A549 (cell line): ENCODE measurements around the gene CELF2.
"Not testable (repeated sequence)": the region's sequence is repeated elsewhere in the genome, so short reads cannot be mapped to it uniquely, and the experiment has no call there.

Source experiments
- CBX8 ChIP-seq: fragments of 200-600 bp; sonication (generic); IDR thresholded peaks from 2 replicates; pipeline ENCODE4 v1.6.1; 2016
- MAFK ChIP-seq: fragments of 450-650 bp; IDR thresholded peaks from 2 replicates; pipeline ENCODE4 v1.6.1; 2014; ENCODE audit not compliant: partially characterized antibody
- MAX ChIP-seq: IDR thresholded peaks from 2 replicates; pipeline ENCODE4 v1.6.1; 2012
- MYC ChIP-seq: IDR thresholded peaks from 2 replicates; pipeline ENCODE4 v1.6.1; 2012; ENCODE audit warnings: mild to moderate bottlenecking, inconsistent platforms, low read length, improper control_type of control experiment, borderline replicate concordance
- NFE2L2 ChIP-seq: fragments of 150-350 bp; conservative IDR thresholded peaks from 2 replicates; pipeline ENCODE4 v1.6.1; 2014; ENCODE audit warnings: low read length
- TF ChIP-seq, protein P1 (sequence below): fragments of >200 bp; sonication (Bioruptor Twin); formaldehyde crosslinking; IDR thresholded peaks from 3 replicates; pipeline ENCODE4 v1.5.1; 2016
- TF ChIP-seq, protein P2 (sequence below): fragments of >200 bp; sonication (Bioruptor Twin); formaldehyde crosslinking; IDR thresholded peaks from 3 replicates; pipeline ENCODE4 v1.6.1; 2016

DNA sequence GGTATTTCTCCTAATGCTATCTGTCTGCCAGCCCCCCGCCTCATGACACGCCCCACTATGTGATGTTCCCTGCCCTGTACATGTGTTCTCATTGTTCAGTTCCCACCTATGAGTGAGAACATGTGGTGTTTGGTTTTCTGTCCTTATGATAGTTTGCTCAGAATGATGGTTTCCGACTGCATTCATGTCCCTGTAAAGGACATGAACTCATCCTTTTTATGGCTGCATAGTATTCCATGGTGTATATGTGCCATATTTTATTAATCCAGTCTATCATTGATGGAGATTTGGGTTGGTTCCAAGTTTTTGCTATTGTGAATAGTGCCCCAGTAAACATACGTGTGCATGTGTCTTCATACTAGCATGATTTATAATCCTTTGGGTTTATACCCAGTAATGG is 109.3 kb downstream of the CELF2 start:
- not testable (repeated sequence) for TF ChIP-seq MYC, CBX8, MAFK, MAX, NFE2L2
- TF ChIP-seq, protein P1, sequence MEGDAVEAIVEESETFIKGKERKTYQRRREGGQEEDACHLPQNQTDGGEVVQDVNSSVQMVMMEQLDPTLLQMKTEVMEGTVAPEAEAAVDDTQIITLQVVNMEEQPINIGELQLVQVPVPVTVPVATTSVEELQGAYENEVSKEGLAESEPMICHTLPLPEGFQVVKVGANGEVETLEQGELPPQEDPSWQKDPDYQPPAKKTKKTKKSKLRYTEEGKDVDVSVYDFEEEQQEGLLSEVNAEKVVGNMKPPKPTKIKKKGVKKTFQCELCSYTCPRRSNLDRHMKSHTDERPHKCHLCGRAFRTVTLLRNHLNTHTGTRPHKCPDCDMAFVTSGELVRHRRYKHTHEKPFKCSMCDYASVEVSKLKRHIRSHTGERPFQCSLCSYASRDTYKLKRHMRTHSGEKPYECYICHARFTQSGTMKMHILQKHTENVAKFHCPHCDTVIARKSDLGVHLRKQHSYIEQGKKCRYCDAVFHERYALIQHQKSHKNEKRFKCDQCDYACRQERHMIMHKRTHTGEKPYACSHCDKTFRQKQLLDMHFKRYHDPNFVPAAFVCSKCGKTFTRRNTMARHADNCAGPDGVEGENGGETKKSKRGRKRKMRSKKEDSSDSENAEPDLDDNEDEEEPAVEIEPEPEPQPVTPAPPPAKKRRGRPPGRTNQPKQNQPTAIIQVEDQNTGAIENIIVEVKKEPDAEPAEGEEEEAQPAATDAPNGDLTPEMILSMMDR, result not testable (repeated sequence)
- TF ChIP-seq, protein P2, sequence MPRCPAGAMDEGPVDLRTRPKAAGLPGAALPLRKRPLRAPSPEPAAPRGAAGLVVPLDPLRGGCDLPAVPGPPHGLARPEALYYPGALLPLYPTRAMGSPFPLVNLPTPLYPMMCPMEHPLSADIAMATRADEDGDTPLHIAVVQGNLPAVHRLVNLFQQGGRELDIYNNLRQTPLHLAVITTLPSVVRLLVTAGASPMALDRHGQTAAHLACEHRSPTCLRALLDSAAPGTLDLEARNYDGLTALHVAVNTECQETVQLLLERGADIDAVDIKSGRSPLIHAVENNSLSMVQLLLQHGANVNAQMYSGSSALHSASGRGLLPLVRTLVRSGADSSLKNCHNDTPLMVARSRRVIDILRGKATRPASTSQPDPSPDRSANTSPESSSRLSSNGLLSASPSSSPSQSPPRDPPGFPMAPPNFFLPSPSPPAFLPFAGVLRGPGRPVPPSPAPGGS, result not testable (repeated sequence)
